Measurements from ENCODE around the gene ATOH8. TPM values are rescaled to one million over a fixed set of nuclear protein-coding genes. Genes with fewer than 3 reads are reported as not detected.

The ATOH8 gene
- polyA plus RNA-seq, 1 donor: 5.1 TPM

DNA sequence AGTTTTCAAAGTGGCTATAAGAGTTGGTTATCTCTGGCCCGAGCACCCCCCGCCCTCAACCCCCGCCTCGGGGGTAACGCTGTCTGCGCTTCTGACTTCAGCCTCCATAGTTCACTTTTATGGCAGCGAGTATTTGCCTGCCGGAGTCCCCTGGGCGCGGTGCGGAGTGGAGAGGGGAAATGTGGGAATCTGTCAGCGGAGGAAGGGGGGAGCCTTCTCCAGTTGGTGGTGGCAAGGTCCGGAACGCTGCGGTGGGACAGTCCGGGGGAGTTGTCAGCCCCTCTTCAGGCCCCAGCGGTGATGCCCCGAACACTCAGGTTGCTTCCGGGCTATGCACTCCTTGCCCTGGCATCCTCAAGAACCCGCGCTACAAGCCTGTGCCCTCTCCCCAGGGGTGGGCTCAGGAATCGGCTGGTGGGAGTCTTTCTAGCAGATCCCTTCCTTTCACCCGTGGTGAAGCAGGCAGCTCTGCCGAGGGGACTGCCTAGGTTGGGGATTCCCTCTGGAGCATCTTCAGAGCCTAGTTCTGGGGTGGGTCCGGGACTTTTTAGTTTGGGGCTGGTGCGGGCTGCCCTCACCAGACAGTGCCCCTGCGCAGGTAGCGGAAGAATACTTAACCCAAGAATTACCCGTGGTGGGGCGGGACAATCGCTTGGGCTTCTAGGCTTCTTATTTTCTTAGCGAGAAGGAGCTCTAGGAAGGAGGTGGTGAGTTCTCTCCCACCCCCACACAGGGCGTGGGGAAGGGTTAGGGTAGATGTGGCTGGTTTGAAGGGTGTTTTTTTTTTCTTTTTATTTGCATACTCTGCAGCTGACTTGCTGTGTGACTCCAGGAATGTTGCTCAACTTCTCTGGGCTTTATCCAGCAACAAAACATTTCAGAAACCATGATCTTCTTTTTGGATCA is 1.6 kb downstream of the ATOH8 start:
- H3K36me3 ChIP-seq (ENCODE audit: control insufficient read depth, insufficient read depth, low read length): no peaks in the 10 kb centered on the region
- H3K4me1 ChIP-seq (ENCODE audit: control insufficient read depth, insufficient read depth, low read length): peaks cover 23% of the 10 kb centered on the region
- no peak for DNase-seq

DNA sequence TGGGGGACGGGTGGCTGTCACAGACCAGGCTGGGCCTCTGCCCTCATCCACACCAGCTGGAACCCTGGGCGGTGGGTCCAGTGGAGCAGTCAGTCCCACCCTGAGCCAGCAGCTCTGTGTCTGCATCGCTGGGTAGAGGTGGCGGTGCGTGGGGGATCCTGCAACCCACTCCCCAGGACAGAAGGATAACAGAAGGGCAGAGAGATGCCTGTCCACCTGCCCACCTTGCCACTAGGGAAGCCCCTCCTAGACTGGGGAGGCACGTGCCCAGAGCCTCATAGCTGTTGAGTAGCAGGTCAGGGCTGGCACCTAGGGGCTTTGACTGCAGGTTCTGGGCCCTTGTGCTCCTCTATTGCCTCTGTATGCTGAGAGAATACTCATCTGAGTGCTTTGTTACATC is 2.4 kb downstream of the ATOH8 start:
- H3K4me1 ChIP-seq (ENCODE audit: control insufficient read depth, insufficient read depth, low read length): peaks cover 28% of the 10 kb centered on the region
- no peak overlapping the region for H3K4me3 ChIP-seq (ENCODE audit: low read length)
- no peaks in the 10 kb centered on the region for H3K36me3 ChIP-seq (ENCODE audit: control insufficient read depth, insufficient read depth, low read length)

More for the DNA sequence above, 1.6 kb downstream of the ATOH8 start:
- WGBS (ENCODE audit: insufficient coverage, low lambda C conversion rate): no CpG with 5 or more reads among the region's 33 CpGs
- Histone ChIP-seq H3K27me3 (ENCODE audit: control insufficient read depth, insufficient read depth, low read length) (peaks cover 55% of the 10 kb centered on the region), H3K9me3 (ENCODE audit: control insufficient read depth, low read depth, low read length) (peaks cover 4% of the 10 kb centered on the region), H3K4me3 (ENCODE audit: low read length) (peak overlapping the region; percentile 57), H3K27ac (ENCODE audit: low read length) (no peak overlapping the region)

DNA sequence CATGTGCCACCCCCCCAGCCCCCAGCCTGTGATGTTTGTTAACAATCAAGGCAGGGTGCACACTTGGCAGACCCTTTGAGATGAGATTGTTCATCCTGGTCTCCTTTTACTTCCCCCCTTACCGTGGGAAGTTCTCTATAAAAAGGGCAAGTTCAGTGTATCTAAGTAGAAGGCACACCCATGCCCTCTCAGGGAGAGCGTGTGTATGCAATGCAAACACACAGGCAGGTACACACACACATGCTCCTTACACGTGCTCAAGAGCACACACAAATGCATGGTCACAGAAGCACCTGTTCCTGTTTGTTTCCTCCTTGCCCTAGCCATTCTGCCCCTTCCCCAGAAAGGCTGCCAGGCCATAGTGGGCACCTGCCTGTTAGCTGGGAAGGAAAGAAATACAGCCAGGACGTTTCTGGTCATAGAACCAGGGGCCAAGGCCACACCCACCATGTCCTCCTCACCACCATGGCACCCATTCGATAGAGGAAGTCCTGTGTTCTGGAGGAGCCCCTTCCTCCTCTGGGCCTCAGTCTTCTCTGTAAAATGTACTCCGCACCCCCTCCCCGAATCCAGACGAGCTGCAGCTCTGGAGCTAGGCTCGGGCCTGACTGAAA is 3.1 kb downstream of the ATOH8 start:
- Histone ChIP-seq H3K27ac (ENCODE audit: low read length) (no peak overlapping the region), H3K36me3 (ENCODE audit: control insufficient read depth, insufficient read depth, low read length) (no peaks in the 10 kb centered on the region)

More for the DNA sequence above, 2.4 kb downstream of the ATOH8 start:
- DNase-seq: no peak
- no peak overlapping the region for H3K27ac ChIP-seq (ENCODE audit: low read length)
- H3K27me3 ChIP-seq (ENCODE audit: control insufficient read depth, insufficient read depth, low read length): peaks cover 48% of the 10 kb centered on the region
- no CpG with 5 or more reads among the region's 6 CpGs for WGBS (ENCODE audit: insufficient coverage, low lambda C conversion rate)
- H3K9me3 ChIP-seq (ENCODE audit: control insufficient read depth, low read depth, low read length): peaks cover 4% of the 10 kb centered on the region

DNA sequence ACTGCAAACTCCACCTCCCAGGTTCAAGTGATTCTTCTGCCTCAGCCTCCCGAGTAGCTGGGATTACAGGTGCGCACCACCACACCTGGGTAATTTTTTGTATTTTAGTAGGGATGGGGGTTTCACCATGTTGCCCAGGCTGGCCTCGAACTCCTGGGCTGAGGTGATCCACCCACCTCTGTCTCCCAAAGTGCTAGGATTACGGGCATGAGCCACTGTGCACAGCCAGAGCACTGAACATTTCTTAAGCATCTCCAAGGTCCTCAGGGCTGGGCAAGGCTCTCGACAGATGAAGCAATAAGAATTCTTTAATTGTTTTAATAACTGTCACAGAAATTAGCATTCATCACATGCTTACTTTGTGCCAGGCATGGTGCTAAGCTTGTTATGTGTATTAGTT is 4.1 kb downstream of the ATOH8 start:
- no CpG with 5 or more reads among the region's 5 CpGs for WGBS (ENCODE audit: insufficient coverage, low lambda C conversion rate)
- Histone ChIP-seq H3K9me3 (ENCODE audit: control insufficient read depth, low read depth, low read length) (peaks cover 4% of the 10 kb centered on the region), H3K27ac (ENCODE audit: low read length) (no peak overlapping the region), H3K27me3 (ENCODE audit: control insufficient read depth, insufficient read depth, low read length) (peaks cover 32% of the 10 kb centered on the region), H3K4me3 (ENCODE audit: low read length) (no peak overlapping the region), H3K4me1 (ENCODE audit: control insufficient read depth, insufficient read depth, low read length) (peaks cover 37% of the 10 kb centered on the region), H3K36me3 (ENCODE audit: control insufficient read depth, insufficient read depth, low read length) (no peaks in the 10 kb centered on the region)
- DNase-seq: no peak

More for the DNA sequence above, 3.1 kb downstream of the ATOH8 start:
- Histone ChIP-seq H3K27me3 (ENCODE audit: control insufficient read depth, insufficient read depth, low read length) (peaks cover 41% of the 10 kb centered on the region), H3K4me1 (ENCODE audit: control insufficient read depth, insufficient read depth, low read length) (peaks cover 35% of the 10 kb centered on the region), H3K4me3 (ENCODE audit: low read length) (no peak overlapping the region), H3K9me3 (ENCODE audit: control insufficient read depth, low read depth, low read length) (peaks cover 4% of the 10 kb centered on the region)
- peak in 1 of 2 donors; percentile 63 for DNase-seq
- no CpG with 5 or more reads among the region's 9 CpGs for WGBS (ENCODE audit: insufficient coverage, low lambda C conversion rate)

DNA sequence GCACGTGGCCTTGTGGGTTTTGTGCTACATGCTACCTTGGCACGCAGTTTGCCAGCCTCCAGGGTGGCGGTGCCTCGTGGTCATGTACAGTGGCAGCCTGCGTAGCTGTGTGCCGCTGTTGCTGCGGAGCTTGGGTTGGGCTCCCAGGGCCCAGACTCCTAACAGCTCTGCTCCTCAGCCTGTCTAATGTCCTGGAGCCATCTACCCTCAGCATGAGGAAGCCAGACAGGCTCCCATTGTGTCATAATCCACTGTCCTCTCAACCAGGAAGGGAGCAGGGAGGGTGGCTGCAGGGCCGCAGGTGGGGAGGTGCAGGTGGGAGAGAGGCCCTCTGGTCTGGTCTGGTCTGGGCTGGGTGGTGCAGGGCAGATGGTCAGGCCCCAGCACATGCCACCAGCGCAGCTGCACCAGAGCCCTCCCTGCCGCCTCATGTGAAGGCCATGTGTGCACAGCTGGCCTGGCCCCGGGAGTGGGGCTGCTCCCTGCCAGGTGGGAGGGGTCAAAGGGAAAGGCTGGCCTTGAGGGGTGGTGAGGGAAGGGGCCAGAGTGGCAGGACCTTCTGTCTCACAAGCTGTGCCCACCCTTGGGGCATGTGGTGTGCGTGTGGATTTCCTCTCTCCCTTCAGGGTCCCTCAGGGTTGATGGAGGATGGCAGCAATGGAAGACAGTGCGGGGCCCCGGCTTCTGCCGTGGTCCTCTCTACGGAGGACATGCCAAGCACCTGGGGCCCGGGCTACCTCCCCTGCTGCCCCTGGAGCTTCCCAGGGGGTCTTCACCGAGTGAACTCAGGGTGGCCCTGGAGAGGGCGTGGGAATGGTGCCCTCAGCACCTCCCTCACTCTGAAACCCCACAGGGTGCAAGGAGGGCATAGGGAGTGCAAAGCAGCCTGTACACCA is 4.8 kb downstream of the ATOH8 start:
- DNase-seq: no peak
- peaks cover 33% of the 10 kb centered on the region for H3K4me1 ChIP-seq (ENCODE audit: control insufficient read depth, insufficient read depth, low read length)
- no CpG with 5 or more reads among the region's 19 CpGs for WGBS (ENCODE audit: insufficient coverage, low lambda C conversion rate)
- no peak overlapping the region for H3K27ac ChIP-seq (ENCODE audit: low read length)
- H3K27me3 ChIP-seq (ENCODE audit: control insufficient read depth, insufficient read depth, low read length): peaks cover 24% of the 10 kb centered on the region
- H3K4me3 ChIP-seq (ENCODE audit: low read length): no peak overlapping the region
- H3K9me3 ChIP-seq (ENCODE audit: control insufficient read depth, low read depth, low read length): peaks cover 4% of the 10 kb centered on the region
- no peaks in the 10 kb centered on the region for H3K36me3 ChIP-seq (ENCODE audit: control insufficient read depth, insufficient read depth, low read length)

DNA sequence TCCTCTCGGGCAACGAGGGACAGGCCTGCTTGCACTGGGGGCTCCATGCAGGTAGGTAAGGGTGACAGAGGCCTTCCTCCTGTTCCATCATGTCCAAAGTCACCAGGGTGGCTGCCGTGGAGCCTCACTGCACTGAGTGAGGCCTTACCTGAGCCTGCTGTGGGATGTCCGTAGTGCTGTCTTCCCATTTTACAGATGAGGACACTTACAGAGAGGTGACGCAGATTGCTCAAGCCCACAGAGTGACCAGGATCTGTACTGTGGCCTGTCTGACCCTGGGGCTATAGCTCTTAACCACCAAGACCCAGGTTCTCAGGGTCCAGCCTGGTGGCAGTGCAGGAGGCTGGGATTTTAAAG is 5.4 kb downstream of the ATOH8 start:
- Histone ChIP-seq H3K27me3 (ENCODE audit: control insufficient read depth, insufficient read depth, low read length) (peaks cover 24% of the 10 kb centered on the region), H3K36me3 (ENCODE audit: control insufficient read depth, insufficient read depth, low read length) (no peaks in the 10 kb centered on the region), H3K9me3 (ENCODE audit: control insufficient read depth, low read depth, low read length) (peaks cover 4% of the 10 kb centered on the region), H3K27ac (ENCODE audit: low read length) (no peak overlapping the region), H3K4me1 (ENCODE audit: control insufficient read depth, insufficient read depth, low read length) (peaks cover 33% of the 10 kb centered on the region), H3K4me3 (ENCODE audit: low read length) (no peak overlapping the region)
- WGBS (ENCODE audit: insufficient coverage, low lambda C conversion rate): no CpG with 5 or more reads among the region's 5 CpGs
- DNase-seq: no peak

DNA sequence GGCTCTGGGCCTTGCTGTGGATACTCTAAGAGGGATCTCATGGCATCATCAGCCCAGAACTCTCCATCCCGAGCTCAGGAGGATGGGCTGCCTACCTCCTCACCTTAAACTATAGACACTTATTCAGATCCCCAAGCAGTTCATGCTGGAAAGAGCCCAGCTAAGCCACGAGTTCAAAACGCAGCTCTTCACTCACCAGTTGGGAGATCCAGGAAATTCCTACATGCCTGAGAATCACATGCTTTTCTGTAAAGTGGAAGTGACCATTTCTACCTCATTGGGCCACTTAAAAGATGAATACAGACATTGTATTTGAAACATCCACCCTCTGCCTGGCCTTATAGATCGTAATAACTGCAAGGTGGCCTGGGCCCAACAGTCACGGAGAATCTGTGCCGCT is 6.6 kb downstream of the ATOH8 start:
- Histone ChIP-seq H3K9me3 (ENCODE audit: control insufficient read depth, low read depth, low read length) (no peaks in the 10 kb centered on the region), H3K36me3 (ENCODE audit: control insufficient read depth, insufficient read depth, low read length) (peaks cover 2% of the 10 kb centered on the region), H3K27ac (ENCODE audit: low read length) (no peak overlapping the region), H3K4me3 (ENCODE audit: low read length) (no peak overlapping the region), H3K27me3 (ENCODE audit: control insufficient read depth, insufficient read depth, low read length) (peaks cover 26% of the 10 kb centered on the region), H3K4me1 (ENCODE audit: control insufficient read depth, insufficient read depth, low read length) (peaks cover 29% of the 10 kb centered on the region)
- DNase-seq: no peak
- no CpG with 5 or more reads among the region's 6 CpGs for WGBS (ENCODE audit: insufficient coverage, low lambda C conversion rate)

DNA sequence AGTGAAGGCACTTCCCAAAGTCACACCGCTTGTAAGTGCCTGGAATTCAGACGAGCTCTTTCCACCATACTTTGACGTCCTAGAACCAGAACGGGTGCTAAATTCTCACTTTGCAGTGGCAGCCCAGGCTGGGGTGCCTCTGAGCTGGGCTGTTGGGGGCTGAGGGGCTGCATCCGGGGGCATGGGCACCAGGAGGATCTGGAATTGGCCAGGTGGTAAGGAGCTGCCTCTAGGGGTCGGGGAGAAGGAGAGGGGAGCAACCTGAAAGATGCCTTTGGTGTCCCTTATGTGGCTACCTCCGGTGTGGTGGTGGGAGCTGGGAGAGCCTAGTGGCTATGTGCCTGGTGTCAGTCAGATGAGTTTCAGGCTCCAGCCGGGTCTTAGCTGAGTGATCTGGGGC is 7.1 kb downstream of the ATOH8 start:
- Histone ChIP-seq H3K4me3 (ENCODE audit: low read length) (no peak overlapping the region), H3K27me3 (ENCODE audit: control insufficient read depth, insufficient read depth, low read length) (peaks cover 26% of the 10 kb centered on the region), H3K9me3 (ENCODE audit: control insufficient read depth, low read depth, low read length) (no peaks in the 10 kb centered on the region), H3K27ac (ENCODE audit: low read length) (no peak overlapping the region), H3K36me3 (ENCODE audit: control insufficient read depth, insufficient read depth, low read length) (peaks cover 2% of the 10 kb centered on the region), H3K4me1 (ENCODE audit: control insufficient read depth, insufficient read depth, low read length) (peaks cover 26% of the 10 kb centered on the region)
- WGBS (ENCODE audit: insufficient coverage, low lambda C conversion rate): no CpG with 5 or more reads among the region's 8 CpGs
- DNase-seq: no peak

DNA sequence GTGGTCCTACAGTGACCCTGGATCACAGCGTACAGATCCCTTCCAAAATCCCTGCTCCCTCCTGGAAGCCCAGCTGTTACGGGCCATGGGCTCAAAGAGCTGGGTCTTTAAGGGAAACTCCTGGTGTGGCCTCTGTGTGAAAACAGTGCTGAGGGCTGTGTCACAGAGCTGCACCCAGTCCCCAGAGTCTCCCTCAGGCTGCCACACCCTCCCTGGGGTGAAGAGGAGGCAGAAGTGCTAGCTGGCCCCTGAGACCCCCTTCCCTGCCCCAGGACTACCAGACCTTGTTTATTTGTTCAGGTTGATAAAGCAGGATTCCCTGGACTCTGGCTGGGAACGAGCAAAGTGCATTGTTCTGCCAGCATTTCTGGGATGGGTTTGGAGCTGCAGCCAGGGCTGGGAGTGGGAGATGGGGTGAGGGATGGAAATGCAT is 7.7 kb downstream of the ATOH8 start:
- Histone ChIP-seq H3K36me3 (ENCODE audit: control insufficient read depth, insufficient read depth, low read length) (peaks cover 2% of the 10 kb centered on the region), H3K27ac (ENCODE audit: low read length) (no peak overlapping the region), H3K4me3 (ENCODE audit: low read length) (no peak overlapping the region), H3K9me3 (ENCODE audit: control insufficient read depth, low read depth, low read length) (no peaks in the 10 kb centered on the region), H3K4me1 (ENCODE audit: control insufficient read depth, insufficient read depth, low read length) (peaks cover 26% of the 10 kb centered on the region), H3K27me3 (ENCODE audit: control insufficient read depth, insufficient read depth, low read length) (peaks cover 28% of the 10 kb centered on the region)
- DNase-seq: peak in 1 of 2 donors; percentile 65
- no CpG with 5 or more reads among the region's 3 CpGs for WGBS (ENCODE audit: insufficient coverage, low lambda C conversion rate)

DNA sequence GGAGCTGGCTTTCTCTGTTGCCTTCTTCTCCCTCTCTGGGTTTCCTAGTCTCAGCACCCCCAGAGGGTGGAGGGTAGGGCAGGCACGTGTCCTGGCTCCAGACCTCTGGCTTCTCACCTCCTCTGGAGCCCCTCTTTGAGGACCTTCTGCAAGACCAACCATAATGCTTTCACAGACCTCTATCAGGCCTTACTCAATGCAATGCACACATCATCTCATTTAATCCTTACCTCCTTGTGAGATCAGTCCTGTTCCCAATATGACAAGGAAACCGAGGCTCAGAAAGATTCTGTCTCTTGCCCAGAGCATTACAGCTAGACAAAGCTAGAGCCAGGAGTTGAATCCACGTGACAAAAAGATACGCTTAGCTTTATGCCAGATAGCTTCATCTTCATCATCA is 8.2 kb downstream of the ATOH8 start:
- H3K27me3 ChIP-seq (ENCODE audit: control insufficient read depth, insufficient read depth, low read length): peaks cover 29% of the 10 kb centered on the region
- no peaks in the 10 kb centered on the region for H3K9me3 ChIP-seq (ENCODE audit: control insufficient read depth, low read depth, low read length)
- H3K36me3 ChIP-seq (ENCODE audit: control insufficient read depth, insufficient read depth, low read length): peaks cover 2% of the 10 kb centered on the region
- no peak for DNase-seq
- no peak overlapping the region for H3K4me3 ChIP-seq (ENCODE audit: low read length)
- WGBS (ENCODE audit: insufficient coverage, low lambda C conversion rate): 70% methylated on average over 2 of the region's 4 CpGs
- peaks cover 26% of the 10 kb centered on the region for H3K4me1 ChIP-seq (ENCODE audit: control insufficient read depth, insufficient read depth, low read length)
- no peak overlapping the region for H3K27ac ChIP-seq (ENCODE audit: low read length)
